Measurements from ENCODE around the gene SUMO3. TPM values are rescaled to one million over a fixed set of nuclear protein-coding genes. Genes with fewer than 3 reads are reported as not detected.

The SUMO3 gene
- total and polyA plus RNA-seq, 10 of the 15 experiments (the other 5 are each of a cell fraction or from before 2014, with no cell fraction given) = 14.3 to 164 (median 89.9) TPM

- ChIA-PET RAD21 (ENCODE audit: unreplicated experiment) (no interaction called here), CTCF (interaction anchor here (2.9 kb wide), 1 partner anchor 12 kb away, joined by 16 read pairs; no protein-coding TSS in a partner anchor), POLR2A (interaction anchor here (0.6 kb wide), 1 partner anchor 1146 kb away, joined by 3 read pairs; no protein-coding TSS in a partner anchor), SMC1A (ENCODE audit: uncharacterized antibody, unreplicated experiment) (interaction anchor here (0.7 kb wide), 1 partner anchor 284 kb away, joined by 3 read pairs; no protein-coding TSS in a partner anchor)
- H3K4me3 ChIP-seq = no peak overlapping the region
- FAIRE-seq = no peak
- ATAC-seq = no peak
- no peaks in the 10 kb centered on the region for H3K9me3 ChIP-seq (replicated peaks; ENCODE audit: control insufficient read depth, insufficient read depth, low read length)
- no peak for TF ChIP-seq SKIL (IDR thresholded peaks at IDR 0.05; ENCODE audit: low read depth, poor library complexity, severe bottlenecking)
- TF ChIP-seq SP1 (IDR thresholded peaks at IDR 0.05; ENCODE audit: low read depth, low read length) = no peak
- TF ChIP-seq NRF1 (conservative IDR thresholded peaks at IDR 0.05; ENCODE audit: low read depth, low read length) = no peak
- TF ChIP-seq MTA2 (IDR thresholded peaks at IDR 0.05; ENCODE audit: low read depth) = no peak
- no peak for TF ChIP-seq SREBF1 (IDR thresholded peaks at IDR 0.05; ENCODE audit: low read length)
- TF ChIP-seq TCF3 (IDR thresholded peaks at IDR 0.05; ENCODE audit: borderline replicate concordance, insufficient read depth, low read depth, low read length) = no peak
- TF ChIP-seq IRF3 (IDR thresholded peaks at IDR 0.05) = no peak
- no peak for TF ChIP-seq RBBP5 (conservative IDR thresholded peaks at IDR 0.05)
- no peak for TF ChIP-seq CBFB (IDR thresholded peaks at IDR 0.05; ENCODE audit: low read depth)
- TF ChIP-seq FOS (IDR thresholded peaks at IDR 0.05; ENCODE audit: borderline replicate concordance, extremely low read depth, insufficient read length) = no peak
- no peak for TF ChIP-seq STAT3 (IDR thresholded peaks at IDR 0.05; ENCODE audit: low read depth, low read length)
- TF ChIP-seq PKNOX1 (IDR thresholded peaks at IDR 0.05) = no peak
- BruUV-seq (replicated peaks) = no TSS peak
- no peak overlapping the region for H3K9ac ChIP-seq (ENCODE audit: control insufficient read depth, insufficient read depth, low read length)
- intact Hi-C loops (cut with micrococcal nuclease; ENCODE audit: unreplicated experiment) = loop anchor here (10.0 kb wide), 1 partner anchor 329 kb away; no protein-coding TSS in a partner anchor
- H3K27ac ChIP-seq (ENCODE audit: control insufficient read depth, insufficient read depth) = no peak overlapping the region
- H3K27me3 ChIP-seq (replicated peaks in 1 of 2; ENCODE audit: control insufficient read depth in 2 of 2, insufficient read depth in 2 of 2, low read length in 1 of 2) = no peaks in the 10 kb centered on the region
- H3K4me2 ChIP-seq (ENCODE audit: control insufficient read depth, insufficient read depth) = no peak overlapping the region
- no peaks in the 10 kb centered on the region for H4K20me1 ChIP-seq (ENCODE audit: control insufficient read depth, insufficient read depth)
- in situ Hi-C loops (cut with MboI) = no loop called here
- peaks cover 6% of the 10 kb centered on the region; the same call in 1 of the 2 replicates for H3K4me1 ChIP-seq (ENCODE audit: control insufficient read depth, insufficient read depth, low read length)
- H3K36me3 ChIP-seq (ENCODE audit: control insufficient read depth in 2 of 2, insufficient read depth in 2 of 2, low read length in 1 of 2) = peaks cover 13 to 19% of the 10 kb centered on the region in 2 experiments
- DNase-seq (ENCODE audit: low read depth, low spot score) = no peak
- H2AFZ ChIP-seq (ENCODE audit: control insufficient read depth, low read depth, low read length) = no peak overlapping the region
- 73% methylated on average over 4 of the region's 4 CpGs for WGBS (ENCODE audit: insufficient coverage, insufficient replicate concordance, low lambda C conversion rate, missing lambda C conversion rate)
- H3K79me2 ChIP-seq (ENCODE audit: control insufficient read depth, insufficient read depth, low read length) = peaks cover 19% of the 10 kb centered on the region
Observed at GRCh38 chr21:44805859-44806258, 12.0 kb downstream of the SUMO3 start.
